GM19193 (cell line): Measurements from ENCODE around the gene GPN2.
A peak's percentile ranks its signal among the peaks of the same experiment; 100 is the strongest.

Experiments
- POLR2A ChIP-seq: IDR thresholded peaks from 4 replicates; pipeline ENCODE4 v1.6.1; 2011; ENCODE audit not compliant: insufficient read depth, insufficient read length; ENCODE audit errors: extremely low read depth

GPN2 gene

GRCh38 chr1:26889551-26890466 lies at the start of gene GPN2:
GPN2 (minus strand) TSS chr1:26890283; CDS start chr1:26890096, 187 bp downstream.
- TF ChIP-seq POLR2A: peak; percentile 92

GRCh38 chr1:26938659-26939025 lies 48.6 kb upstream of the GPN2 start:
- no peak for TF ChIP-seq POLR2A

- TF ChIP-seq POLR2A: no peak
These were observed 48.0 kb upstream of the GPN2 start for GRCh38 chr1:26938004-26938658.

GRCh38 chr1:26936823-26937222 lies 46.7 kb upstream of the GPN2 start:
- TF ChIP-seq POLR2A: no peak

DNA sequence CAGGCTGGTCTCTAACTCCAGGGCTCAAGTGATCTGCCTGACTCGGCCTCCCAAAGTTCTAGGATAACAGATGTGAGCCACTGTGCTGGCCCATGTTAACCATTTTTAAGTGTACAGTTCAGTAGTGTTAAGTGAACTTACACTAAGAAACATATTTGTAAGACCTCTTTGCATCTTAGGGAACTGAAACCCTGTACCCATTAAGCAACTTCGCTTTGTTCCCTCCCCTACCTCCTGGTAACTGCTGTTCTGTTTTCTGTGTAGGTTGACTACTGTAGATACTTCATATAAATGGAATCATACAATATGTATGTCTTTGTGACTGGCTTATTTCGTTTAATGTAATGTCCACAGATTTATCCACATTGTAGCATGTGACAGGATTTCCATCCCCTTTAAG lies 42.4 kb upstream of the GPN2 start:
- no peak for TF ChIP-seq POLR2A

DNA sequence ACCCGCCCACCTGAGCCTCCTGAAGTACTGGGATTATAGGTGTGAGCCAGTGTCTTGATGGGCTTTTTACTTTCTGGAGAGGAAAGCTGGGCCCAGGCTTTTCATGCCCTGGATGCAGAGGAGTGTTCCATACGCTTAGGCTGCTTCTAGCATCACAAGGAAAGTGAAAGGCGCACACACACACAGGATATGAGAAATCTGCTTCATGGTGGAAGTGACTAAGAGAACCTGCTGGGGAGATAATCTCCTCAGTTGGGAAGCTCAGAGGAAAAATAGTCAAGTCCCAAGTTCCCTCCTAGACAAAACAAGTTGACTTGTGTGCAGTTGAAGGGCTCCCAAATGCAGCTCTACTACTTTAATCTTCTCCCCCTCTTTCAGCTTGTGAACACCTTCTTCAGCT lies 33.6 kb upstream of the GPN2 start:
- no peak for TF ChIP-seq POLR2A

DNA sequence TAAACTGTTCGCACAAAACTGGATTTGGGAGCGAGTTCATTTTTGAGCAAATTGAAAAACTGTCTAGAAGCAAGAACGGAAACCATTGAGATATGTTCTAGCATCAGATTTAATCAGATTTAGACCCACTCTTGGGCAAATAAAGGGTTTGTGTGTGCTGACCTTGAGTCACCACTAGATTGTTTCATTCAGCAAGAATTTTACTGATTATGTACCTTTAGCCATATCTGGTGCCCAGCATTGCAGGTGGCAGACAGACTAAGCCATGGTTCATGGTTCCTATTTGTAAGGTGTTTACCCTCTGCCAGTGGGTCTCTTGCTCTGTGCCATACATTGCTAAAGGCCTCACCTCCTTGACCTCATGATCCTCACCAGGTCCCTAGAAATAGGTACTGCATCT lies 32.8 kb upstream of the GPN2 start:
- no peak for TF ChIP-seq POLR2A

GRCh38 chr1:26922431-26922729 lies 32.3 kb upstream of the GPN2 start:
- no peak for TF ChIP-seq POLR2A

- peak; percentile 83 for TF ChIP-seq POLR2A
These were observed 31.7 kb upstream of the GPN2 start, which contains the start of gene NUDC for GRCh38 chr1:26921540-26922430. NUDC (plus strand) TSS chr1:26921743; CDS start chr1:26921849, 106 bp downstream.

GRCh38 chr1:26921126-26921539 lies 31.1 kb upstream of the GPN2 start:
- no peak for TF ChIP-seq POLR2A

DNA sequence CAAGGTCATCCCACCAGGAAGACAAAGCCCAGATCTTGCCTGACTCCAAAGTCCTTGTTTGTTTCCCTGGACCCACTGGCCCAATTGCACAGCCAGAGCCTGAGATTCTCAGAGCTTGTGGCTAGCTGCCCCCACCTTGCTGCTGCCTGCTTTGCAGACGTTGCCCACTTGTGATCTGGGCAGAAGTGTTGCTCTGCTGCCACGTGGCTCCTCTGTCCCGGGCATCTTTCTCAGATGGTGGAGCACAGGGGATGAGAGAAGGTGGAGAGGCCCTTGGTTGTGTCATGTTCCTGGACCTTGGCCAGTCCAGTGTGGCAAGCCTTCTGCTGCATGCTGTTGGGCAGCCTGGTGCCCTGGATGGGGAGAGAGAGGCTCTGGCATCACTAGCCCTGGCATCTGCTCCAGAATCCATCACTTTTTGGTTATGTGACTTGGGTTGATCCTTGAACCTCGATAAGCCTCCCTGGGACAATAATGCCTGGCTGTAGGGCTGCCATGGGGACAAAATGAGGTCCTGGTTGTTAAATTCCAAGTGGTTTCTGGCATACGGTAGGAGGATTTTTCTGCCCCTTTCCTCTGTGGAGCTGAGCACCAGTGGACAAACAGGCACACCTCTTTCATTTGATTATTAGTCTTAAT lies 25.2 kb upstream of the GPN2 start:
- TF ChIP-seq POLR2A: no peak

- TF ChIP-seq POLR2A: no peak
These were observed 23.9 kb upstream of the GPN2 start, which contains the start of gene NR0B2 for GRCh38 chr1:26913754-26914619. NR0B2 (minus strand) TSS chr1:26913975; CDS start chr1:26913940, 35 bp downstream.

DNA sequence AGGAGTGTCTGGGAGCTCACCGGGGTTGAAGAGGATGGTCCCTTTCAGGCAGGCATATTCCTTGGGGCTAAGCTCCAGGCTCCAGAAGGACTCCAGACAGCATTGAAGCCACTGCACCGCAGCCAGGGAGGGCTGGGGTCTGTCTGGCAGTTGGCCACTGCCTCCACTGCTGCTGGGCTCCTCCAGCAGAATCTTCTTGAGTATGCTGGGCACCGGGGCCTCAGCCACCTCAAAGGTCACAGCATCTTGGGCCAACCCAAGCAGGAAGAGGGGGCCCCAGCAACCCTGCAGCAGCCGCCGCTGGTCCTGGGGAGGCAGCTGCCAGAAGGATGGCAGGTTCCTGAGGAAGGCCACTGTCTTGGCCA lies 23.3 kb upstream of the GPN2 start:
- TF ChIP-seq POLR2A: no peak

- TF ChIP-seq POLR2A: no peak
These were observed 22.0 kb upstream of the GPN2 start for GRCh38 chr1:26912147-26912490.
